ENCODE measurements around the gene SH3GLB2.
"Not testable (repeated sequence)": the region's sequence is repeated elsewhere in the genome, so short reads cannot be mapped to it uniquely, and the experiment has no call there.

SH3GLB2 gene

GRCh38 chr9:129053020-129053419 is 24.9 kb upstream of the SH3GLB2 start:
- no peak for DNase-seq

DNA sequence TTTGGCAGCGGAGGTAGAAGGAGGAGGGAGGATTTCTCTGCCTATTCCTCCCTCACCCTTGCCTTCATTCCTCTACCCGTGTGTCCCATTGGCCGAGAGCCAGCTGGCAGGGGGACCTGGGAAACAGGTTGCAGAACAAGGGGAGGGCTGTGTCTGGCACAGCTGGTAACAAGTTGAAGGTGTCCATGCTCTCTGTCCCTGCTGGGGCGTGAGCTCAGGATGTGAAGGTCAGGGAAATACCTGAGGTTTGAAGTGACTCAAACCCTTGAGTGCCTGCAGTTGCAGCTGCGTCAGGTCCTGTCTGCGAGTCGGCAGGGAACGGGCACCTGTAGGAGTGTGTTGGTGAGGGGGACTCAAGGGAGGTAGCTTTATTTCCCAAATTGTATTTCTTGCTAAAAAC is 24.5 kb upstream of the SH3GLB2 start:
- DNase-seq = no peak

- no peak for DNase-seq
Measured at GRCh38 chr9:129042016-129042415, 13.9 kb upstream of the SH3GLB2 start.

- DNase-seq = no peak
Measured at GRCh38 chr9:129040113-129040643, 12.0 kb upstream of the SH3GLB2 start.

DNA sequence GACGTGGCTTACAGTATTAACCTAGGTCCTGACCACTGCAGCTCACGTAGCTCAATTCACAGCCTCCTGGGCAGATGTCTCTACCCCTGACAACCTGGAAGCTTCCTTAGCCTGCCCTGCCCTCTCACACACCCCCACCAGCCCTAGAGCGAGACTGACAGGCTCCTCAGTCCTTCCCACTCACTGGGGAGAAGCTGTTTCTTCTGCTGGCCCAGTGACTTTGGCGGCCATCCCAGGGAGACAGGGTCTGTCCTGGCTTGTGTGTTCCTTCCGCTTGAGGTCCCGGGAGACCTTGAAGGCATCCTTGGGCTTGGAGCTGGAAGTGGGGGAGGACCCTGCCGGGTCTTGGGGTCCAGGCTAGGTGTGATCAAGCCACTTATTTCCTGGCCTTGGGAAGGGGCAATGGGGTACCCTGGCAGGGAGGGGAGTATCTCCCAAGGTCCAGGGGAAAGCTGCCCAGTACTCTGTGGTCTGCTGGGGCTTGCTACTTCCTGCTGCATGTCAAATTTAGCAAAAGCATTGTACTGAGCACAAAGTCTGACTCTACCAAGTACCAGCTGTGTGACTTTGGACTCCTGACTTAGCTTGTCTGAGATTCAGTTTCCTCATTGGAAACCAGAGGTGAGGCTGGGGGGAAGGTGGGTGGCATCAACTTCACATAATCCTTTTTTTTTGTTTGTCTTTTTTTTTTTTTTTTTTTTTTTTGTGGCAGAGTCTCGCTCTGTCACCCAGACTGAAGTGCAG is 10.2 kb upstream of the SH3GLB2 start:
- DNase-seq = no peak

DNA sequence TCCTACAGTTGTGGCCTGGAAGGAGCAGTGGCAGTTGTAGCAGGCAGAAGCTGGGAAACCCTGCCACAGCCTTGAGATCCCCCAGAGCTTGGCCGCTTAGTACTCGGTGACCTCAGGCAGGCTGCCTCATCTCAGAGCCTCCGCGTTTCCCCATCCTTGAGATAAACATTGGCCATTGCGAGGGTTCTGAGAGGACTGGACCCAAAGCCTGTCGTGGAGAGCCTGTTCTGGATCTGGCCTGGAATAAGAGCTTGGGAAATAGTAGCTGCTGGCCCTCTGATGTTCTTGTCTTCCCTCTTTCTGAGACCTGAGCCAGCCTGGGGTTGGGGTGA is 9.6 kb upstream of the SH3GLB2 start:
- no peak for DNase-seq

DNA sequence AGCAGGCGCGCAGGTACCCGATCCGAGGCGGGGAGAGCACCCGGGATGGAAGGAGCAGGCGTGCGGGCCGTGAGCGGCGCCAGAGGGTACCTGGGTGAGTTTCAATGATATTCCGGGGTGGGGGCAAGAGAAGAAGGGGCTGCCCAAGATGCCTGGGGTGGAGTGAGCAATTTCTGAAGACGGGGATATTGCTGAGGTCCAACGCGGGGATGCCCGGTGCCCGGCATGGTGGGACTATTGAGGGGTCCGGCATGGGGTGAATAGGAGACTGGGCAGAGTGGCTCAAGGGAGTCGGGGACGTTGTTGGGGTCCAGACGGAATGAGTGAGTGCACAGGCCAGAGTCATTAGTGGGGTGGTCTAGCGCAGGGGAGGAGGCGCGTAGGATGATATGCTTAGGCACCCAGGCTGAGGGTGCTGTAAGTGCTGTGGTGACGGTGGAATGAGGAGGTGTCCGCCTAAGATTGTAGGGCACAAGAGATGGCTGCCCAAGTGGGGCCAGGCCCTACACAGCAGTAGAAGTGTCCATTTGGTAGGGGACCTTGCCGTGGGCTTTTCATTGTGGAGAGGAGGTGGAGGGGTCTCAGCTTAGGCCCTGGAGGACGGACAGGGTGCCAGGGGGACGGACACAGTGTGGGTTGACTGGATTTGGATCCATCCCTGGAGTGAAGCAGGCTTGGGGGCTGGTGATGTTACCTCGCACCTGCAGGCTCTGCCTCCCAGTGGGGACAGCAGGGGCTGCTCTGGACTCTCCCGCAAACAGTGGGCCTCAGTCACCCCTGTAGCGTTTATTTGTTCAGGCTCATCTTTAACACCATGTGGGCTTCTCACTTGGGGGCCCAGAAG is 9.0 kb upstream of the SH3GLB2 start:
- no peak for DNase-seq

DNA sequence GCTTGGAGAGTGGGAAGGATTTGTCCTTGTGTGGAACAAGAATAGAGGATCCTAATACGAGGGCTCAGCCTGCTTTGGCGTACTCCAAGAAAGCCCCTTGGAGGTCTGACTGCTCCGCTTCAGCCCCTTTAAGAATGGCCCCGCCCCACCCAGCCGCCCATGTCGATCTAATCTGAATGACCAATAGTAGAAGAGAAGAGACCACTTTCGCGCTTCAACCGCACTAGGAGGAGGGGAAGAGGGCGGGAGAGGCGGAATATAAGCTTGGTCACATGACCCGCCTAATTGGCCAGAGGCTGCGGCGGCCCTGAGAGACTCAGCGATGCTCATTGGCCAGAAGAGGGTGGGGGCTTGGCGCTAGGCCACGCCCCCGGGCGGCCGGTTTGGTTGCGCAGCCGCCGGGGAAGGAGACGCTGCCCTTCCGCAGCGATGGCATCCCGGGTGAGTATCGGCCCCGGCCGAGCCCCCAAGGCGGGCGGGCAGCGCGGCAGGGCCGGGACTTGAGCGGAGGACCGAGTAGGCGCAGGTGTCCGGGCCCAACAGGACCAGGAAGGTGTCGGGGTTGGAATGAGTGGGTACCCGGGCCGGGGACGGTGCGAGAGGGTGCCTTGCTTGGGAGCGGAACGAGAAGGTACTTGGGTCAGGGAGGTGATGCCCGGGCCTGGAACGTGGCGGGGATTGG is 8.3 kb upstream of the SH3GLB2 start, which contains the start of gene MIGA2:
Gene MIGA2, plus strand, starts transcription at position 386 of the 682 bp plus-strand sequence. CDS start 3,969 bp downstream, outside the sequence.
- DNase-seq = peak; percentile 97 to 98

- DNase-seq = not testable (repeated sequence)
Measured at GRCh38 chr9:129035838-129036237, 7.7 kb upstream of the SH3GLB2 start.

DNA sequence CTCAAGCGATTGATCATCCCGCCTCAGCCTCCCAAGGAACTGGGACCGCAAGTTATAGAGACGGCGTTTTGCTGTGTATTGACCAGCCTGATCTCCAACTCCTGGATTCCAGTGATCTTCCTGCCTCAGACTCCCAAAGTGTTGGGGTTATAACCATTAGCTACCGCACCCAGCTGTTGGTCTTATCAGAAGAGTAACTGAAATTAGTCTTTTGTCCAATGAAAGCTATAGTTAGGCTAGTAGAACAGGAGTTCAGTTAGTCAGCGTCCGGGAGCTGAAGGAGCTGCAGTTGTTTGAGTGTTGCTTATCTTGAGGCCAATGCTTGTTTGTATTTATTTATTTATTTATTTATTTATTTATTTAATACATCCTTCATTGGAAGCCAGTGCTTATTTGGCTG is 5.1 kb upstream of the SH3GLB2 start:
- DNase-seq = no peak

DNA sequence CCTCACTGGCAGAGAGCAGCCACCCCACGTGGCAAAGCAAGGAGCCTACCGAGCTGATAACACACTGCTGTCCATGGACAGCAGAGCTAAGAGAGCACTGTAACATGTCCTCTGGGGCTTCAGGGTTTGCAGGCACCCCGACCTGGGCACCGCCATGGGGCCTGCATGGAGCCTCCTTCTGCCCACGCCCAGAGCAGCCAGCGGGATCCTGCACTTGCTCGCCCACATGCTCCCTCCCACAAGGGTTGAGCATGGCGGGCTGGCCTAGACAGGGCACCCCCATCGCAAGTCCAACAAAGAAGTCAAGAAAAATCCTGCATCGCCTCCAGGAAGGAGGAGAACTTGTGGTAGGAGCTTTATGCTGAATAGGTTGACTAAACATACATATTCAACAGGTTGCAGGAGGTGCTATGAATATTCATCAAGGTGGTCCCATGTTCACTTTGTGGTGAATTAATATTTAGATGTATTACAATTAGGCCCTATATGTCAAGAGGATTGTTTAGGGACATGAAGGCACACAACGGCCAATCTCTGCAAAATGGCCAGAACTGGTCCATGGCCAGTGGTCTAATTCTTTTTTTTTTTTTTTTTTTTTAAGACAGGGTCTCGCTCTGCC is 4.5 kb upstream of the SH3GLB2 start:
- DNase-seq = no peak

DNA sequence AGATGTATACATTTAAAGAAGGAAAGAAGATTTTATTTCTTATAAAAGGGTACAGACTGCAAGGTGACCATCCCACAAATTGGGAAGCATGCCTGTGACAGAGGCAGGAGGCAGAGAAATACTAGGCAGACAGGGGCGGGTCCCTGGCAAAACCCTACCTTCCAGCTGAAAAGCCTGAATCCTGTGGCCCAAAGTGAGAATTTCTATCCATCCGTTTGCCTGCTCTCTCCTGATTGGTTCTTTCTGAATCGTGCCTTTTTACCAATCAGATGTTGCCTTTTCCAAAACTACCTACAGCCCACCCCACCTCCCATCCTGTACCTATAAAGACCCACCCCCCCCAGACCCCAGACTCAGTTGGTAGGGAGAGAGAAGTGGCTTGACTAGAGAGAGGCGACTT is 3.4 kb upstream of the SH3GLB2 start:
- DNase-seq = no peak

- no peak for DNase-seq
Measured at GRCh38 chr9:129030191-129030590, 2.1 kb upstream of the SH3GLB2 start.

DNA sequence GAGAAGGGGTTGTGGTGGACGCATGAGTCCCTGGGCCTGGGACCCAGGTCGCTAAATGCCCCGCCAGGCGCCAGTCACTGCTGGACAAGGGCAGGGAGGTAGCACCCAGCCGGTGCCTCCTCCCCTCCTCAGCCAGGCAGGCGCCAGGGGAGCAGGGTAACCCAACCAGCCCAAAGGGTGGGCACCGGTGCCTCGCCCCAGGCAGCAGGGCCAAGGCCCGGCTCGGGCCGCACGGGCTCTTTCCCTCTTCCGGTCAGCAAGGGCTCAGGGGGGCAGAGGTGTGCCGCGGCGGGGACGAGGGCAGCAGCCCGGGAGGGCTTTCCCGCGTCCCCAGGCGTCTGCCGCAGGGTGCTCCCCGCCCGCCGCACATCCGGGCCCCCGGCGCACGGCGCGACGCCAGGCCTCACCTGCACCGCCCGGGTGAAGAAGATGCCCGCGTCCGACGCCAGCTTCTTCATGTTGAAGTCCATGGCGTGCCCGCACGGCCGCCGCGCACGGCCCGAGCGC is 393 bp downstream of the SH3GLB2 start:
- DNase-seq = peak in 1 of 2 donors; percentile 76

GRCh38 chr9:129027224-129027684 is 877 bp downstream of the SH3GLB2 start:
- DNase-seq = no peak

DNA sequence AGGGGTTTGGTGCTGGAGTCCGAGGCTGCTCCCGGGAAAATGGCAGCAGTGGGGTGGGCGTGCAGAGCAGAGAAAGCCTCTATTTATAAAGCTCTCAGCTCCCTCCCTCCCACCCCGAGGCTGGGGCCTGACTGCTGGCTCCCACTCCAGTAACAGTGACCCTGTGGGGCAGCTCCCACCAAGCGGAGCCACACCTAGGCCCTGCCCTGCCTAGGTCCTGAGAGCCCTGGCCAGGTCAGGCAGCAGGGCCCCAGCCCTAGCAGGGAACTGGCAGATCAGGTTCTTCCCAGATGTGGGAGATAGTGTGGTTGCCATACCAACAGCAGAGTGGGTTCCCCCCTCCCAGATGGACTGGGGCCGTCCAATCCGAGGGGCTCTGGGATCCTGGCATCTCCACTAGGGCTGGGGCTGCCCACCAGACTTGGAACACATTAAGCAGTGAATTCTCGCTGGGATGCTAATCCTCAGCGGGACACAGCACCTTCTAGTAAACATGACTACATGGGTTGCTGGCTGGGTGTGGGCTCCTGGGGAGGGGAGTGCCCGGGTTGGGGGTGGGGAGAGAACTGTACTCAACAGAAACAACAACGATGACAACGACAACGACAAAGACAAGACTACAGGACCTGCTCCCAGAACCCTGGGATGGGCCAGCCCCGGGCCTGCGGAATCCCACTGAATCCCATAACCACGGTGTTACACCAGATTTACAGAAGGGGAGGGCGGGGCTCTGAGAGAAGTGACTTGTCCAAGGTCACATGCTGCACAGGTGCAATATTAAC is 1.5 kb downstream of the SH3GLB2 start:
- no peak for DNase-seq

GRCh38 chr9:129023908-129024233 is 4.3 kb downstream of the SH3GLB2 start:
- DNase-seq = no peak

GRCh38 chr9:129023036-129023907 is 4.9 kb downstream of the SH3GLB2 start:
- no peak for DNase-seq

- DNase-seq = no peak
Measured at GRCh38 chr9:129022037-129022436, 6.1 kb downstream of the SH3GLB2 start.

GRCh38 chr9:129021091-129021490 is 7.0 kb downstream of the SH3GLB2 start:
- peak in 1 of 2 donors; percentile 15 for DNase-seq

GRCh38 chr9:129014608-129015007 is 13.5 kb downstream of the SH3GLB2 start:
- DNase-seq = no peak
